Measurements from ENCODE around the gene DUS3L. TPM values are rescaled to one million over a fixed set of nuclear protein-coding genes. Genes with fewer than 3 reads are reported as not detected.

The DUS3L gene
- total and polyA plus RNA-seq, 2 of the 8 experiments (the other 6 are each of a cell fraction or from before 2014, with no cell fraction given) = 37.6 to 39.1 TPM

DNA sequence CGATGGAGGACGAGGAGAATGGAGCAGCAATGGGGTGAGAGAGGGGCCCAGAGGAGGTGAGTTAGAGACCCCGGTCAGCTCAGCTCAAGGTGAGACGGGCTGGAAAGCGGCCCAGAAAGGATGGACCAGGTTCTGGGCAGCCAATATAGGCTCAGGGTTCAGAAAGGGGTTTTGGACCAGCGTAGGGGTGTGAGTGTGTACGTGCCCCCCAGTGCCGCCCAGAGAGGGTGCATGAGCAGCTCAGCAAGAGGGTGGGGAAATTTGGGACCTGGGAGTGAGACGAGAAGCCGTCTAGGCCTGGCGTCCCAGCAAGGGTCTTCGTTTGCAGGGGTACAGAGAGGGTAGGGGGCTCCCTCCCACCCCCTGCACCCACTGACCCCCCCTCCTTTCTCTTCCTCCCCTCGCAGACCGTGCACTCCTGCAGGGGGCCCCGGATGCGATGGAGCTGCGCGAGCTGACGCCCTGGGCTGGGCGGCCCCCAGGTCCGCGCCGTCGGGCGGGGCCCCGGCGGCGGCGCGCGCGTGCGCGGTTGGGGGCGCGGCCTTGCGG is 36.5 kb upstream of the DUS3L start:
- Histone ChIP-seq H2BK12ac (ENCODE audit: low read depth, low read length) (0 out of 2 replicates have a peak overlapping the region, but pooled peaks have one; percentile 9), H3K4me3 (ENCODE audit: extremely low read depth in 1 of 4, insufficient read depth in 2 of 4, low read depth in 3 of 4, low read length in 4 of 4) (peak overlapping the region; percentile 72 to 89 (median 76); a peak in 6 of 8 replicates), H4K8ac (ENCODE audit: extremely low read depth, insufficient read depth, low read length) (peak overlapping the region; percentile 97; the same call in 1 of the 2 replicates), H3K9me3 (ENCODE audit: insufficient read depth in 2 of 2, low read depth in 1 of 2, low read length in 1 of 2) (no peaks in the 10 kb centered on the region), H3K4me1 (replicated peaks in 1 of 4; ENCODE audit: control insufficient read depth in 3 of 4, insufficient read depth in 4 of 4, low read length in 3 of 4) (peaks cover 0 to 8% (median 6%) of the 10 kb centered on the region in 4 experiments; a peak in 6 of 7 replicates), H2AK5ac (ENCODE audit: low read depth, low read length) (no peak overlapping the region), H3K79me2 (ENCODE audit: control insufficient read depth in 1 of 2, insufficient read depth in 2 of 2, low read length in 2 of 2) (no peaks in the 10 kb centered on the region), H3K79me1 (ENCODE audit: low read depth, low read length) (no peaks in the 10 kb centered on the region), H3K23me2 (ENCODE audit: low read depth, low read length) (peaks cover 12% of the 10 kb centered on the region; the same call in 1 of the 2 replicates), H2BK20ac (ENCODE audit: low read length) (0 out of 2 replicates have a peak overlapping the region, but pooled peaks have one; percentile 48), H3K14ac (ENCODE audit: insufficient read length) (no peak overlapping the region), H2BK15ac (ENCODE audit: low read length) (no peak overlapping the region), H3K27ac (ENCODE audit: low read depth, low read length) (no peak overlapping the region; the same call in 1 of the 2 replicates), H3K4ac (replicated peaks; ENCODE audit: insufficient read length, low read depth, low read length) (no peak overlapping the region), H3K56ac (replicated peaks; ENCODE audit: insufficient read length, low read depth, low read length) (no peak overlapping the region), H3K4me2 (ENCODE audit: insufficient read depth in 1 of 2, low read depth in 2 of 2, low read length in 2 of 2) (peak overlapping the region; percentile 67 to 99), H3K18ac (ENCODE audit: extremely low read depth, low read length) (peak overlapping the region; percentile 32), H3K36me3 (ENCODE audit: control insufficient read depth in 2 of 4, insufficient read depth in 4 of 4, low read length in 3 of 4) (no peaks in the 10 kb centered on the region), H3K23ac (ENCODE audit: insufficient read length) (no peak overlapping the region), H2AFZ (ENCODE audit: low read length) (no peak overlapping the region), H4K20me1 (replicated peaks in 1 of 2; ENCODE audit: control insufficient read depth in 1 of 2, insufficient read depth in 2 of 2, low read length in 2 of 2) (peaks cover 0 to 2% of the 10 kb centered on the region in 2 experiments), H2BK5ac (ENCODE audit: low read depth, low read length) (no peak overlapping the region; the same call in 1 of the 2 replicates), H4K5ac (ENCODE audit: insufficient read length, low read depth, low read length) (peak overlapping the region; percentile 74), H3K9ac (replicated peaks in 1 of 4; ENCODE audit: extremely low read depth in 1 of 4, low read depth in 3 of 4, low read length in 3 of 4) (peak overlapping the region in 2 of 4 experiments; percentile 90 to 93; a peak in 4 of 7 replicates), H2BK120ac (replicated peaks; ENCODE audit: low read depth, low read length) (no peak overlapping the region), H4K91ac (replicated peaks; ENCODE audit: insufficient read length, low read length) (peak overlapping the region; percentile 17), H3K27me3 (replicated peaks in 1 of 4; ENCODE audit: control insufficient read depth in 3 of 4, extremely low read depth in 1 of 4, insufficient read depth in 3 of 4, low read length in 3 of 4) (no peaks in the 10 kb centered on the region; a peak in 1 of 7 replicates)
- DNase-seq (ENCODE audit: low read depth in 1 of 2, low spot score in 2 of 2) (no peak), FAIRE-seq (no peak)
- POLR2A ChIA-PET (ENCODE audit: partially characterized antibody) = interaction anchor here (0.7 to 5.9 kb wide), 35 partner anchors 9 to 1483 kb away, joined by 3 to 43 read pairs (median 6); partner anchors contain the start of genes DUS3L, FUT3, NDUFA11 and NRTN
- TF ChIP-seq YY1 (IDR thresholded peaks at IDR 0.05; ENCODE audit: low read depth, low read length) (no peak), HDAC6 (IDR thresholded peaks at IDR 0.05; ENCODE audit: low read depth, low read length) (no peak), SP1 (IDR thresholded peaks at IDR 0.05; ENCODE audit: low read depth, low read length) (no peak), KDM4A (IDR thresholded peaks at IDR 0.05; ENCODE audit: low read depth, low read length, severe bottlenecking) (no peak), POU5F1 (IDR thresholded peaks at IDR 0.05; ENCODE audit: low read depth, low read length) (no peak), GTF2F1 (IDR thresholded peaks at IDR 0.05; ENCODE audit: borderline replicate concordance, low read depth, low read length) (no peak), TAF1 (IDR thresholded peaks at IDR 0.05; ENCODE audit: low read depth, low read length) (no peak), EGR1 (IDR thresholded peaks at IDR 0.05; ENCODE audit: borderline replicate concordance, low read depth, low read length) (no peak)
- CTCF ChIA-PET (ENCODE audit: partially characterized antibody) = interaction anchor here (0.9 to 7.8 kb wide), 10 partner anchors 12 to 195 kb away, joined by 3 to 58 read pairs (median 5); partner anchors contain the start of genes FUT6, NDUFA11, NRTN and VMAC
- 18% methylated on average over 37 of the region's 37 CpGs; no CpG with 5 or more reads in 1 of the 2 experiments for WGBS, 2 experiments (ENCODE audit: extremely low coverage in 1 of 2, insufficient coverage in 1 of 2, insufficient read length in 1 of 2, insufficient replicate concordance in 2 of 2, low coverage in 1 of 2, low lambda C conversion rate in 2 of 2, missing lambda C conversion rate in 1 of 2)
